Suprapubic skin (tissue), 3 donors: ENCODE measurements around the gene CCDC184.

ENCODE experiments used
- CTCF ChIP-seq, 2 donors: fragments of 200-600 bp in 1 of 2; fragments of 450-650 bp in 1 of 2; sonication (generic) in 1 of 2; IDR thresholded peaks; one replicate each; pipeline ENCODE4 v1.5.1; 2016 to 2019; ENCODE audit warnings: antibody characterized with exemption in 2 of 2, mild to moderate bottlenecking in 1 of 2, moderate library complexity in 1 of 2
- POLR2A ChIP-seq, 2 donors: fragments of 450-650 bp; IDR thresholded peaks; one replicate each; pipeline ENCODE4 v1.6.1; 2017; ENCODE audit warnings: antibody characterized with exemption in 2 of 2, mild to moderate bottlenecking in 2 of 2, moderate library complexity in 2 of 2

- TF ChIP-seq CTCF (IDR thresholded peaks at IDR 0.05) (no peak), POLR2A (IDR thresholded peaks at IDR 0.05) (no peak)
Measured at GRCh38 chr12:48160807-48161206, 22.6 kb upstream of the CCDC184 start.
